DOHH2 (cell line): Measurements from ENCODE around the gene KCNIP4.

Source experiments
- EZH2phosphoT487 ChIP-seq: fragments of 200-600 bp; sonication (generic); IDR thresholded peaks from 2 replicates; pipeline ENCODE4 v1.6.1; 2017; ENCODE audit warnings: borderline replicate concordance, mild to moderate bottlenecking, antibody characterized with exemption, low read length, moderate library complexity, mixed read lengths
- TF ChIP-seq, protein P1 (sequence below): fragments of 200-600 bp; sonication (generic); IDR thresholded peaks from one replicate; pipeline ENCODE4 v1.5.1; 2014; ENCODE audit warnings: antibody characterized with exemption, mild to moderate bottlenecking, low read depth, low read length; ENCODE audit not compliant: poor library complexity, severe bottlenecking

DNA sequence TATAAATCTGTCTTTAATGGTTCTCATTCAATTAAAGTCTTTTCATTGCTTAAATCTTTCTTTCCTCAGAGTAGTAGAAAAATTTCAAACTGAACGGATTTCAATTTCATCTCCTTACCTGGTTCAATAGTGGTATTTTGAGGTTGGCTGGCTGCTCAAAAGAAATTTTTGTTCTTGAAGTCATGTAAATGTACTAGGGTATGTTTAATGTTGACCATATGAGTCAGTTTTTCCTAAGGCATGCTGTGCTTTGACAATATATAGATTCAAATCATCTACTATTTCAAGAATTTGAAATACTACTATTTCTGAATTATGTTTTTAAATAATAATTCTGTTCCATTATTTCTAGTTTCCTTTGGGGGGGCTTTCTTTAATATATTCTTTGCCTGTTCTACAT lies 1142.9 kb downstream of the KCNIP4 start:
- TF ChIP-seq, protein P1, sequence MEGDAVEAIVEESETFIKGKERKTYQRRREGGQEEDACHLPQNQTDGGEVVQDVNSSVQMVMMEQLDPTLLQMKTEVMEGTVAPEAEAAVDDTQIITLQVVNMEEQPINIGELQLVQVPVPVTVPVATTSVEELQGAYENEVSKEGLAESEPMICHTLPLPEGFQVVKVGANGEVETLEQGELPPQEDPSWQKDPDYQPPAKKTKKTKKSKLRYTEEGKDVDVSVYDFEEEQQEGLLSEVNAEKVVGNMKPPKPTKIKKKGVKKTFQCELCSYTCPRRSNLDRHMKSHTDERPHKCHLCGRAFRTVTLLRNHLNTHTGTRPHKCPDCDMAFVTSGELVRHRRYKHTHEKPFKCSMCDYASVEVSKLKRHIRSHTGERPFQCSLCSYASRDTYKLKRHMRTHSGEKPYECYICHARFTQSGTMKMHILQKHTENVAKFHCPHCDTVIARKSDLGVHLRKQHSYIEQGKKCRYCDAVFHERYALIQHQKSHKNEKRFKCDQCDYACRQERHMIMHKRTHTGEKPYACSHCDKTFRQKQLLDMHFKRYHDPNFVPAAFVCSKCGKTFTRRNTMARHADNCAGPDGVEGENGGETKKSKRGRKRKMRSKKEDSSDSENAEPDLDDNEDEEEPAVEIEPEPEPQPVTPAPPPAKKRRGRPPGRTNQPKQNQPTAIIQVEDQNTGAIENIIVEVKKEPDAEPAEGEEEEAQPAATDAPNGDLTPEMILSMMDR: no peak
- TF ChIP-seq EZH2phosphoT487: no peak
